ENCODE results near the gene PGAM5.

DNA sequence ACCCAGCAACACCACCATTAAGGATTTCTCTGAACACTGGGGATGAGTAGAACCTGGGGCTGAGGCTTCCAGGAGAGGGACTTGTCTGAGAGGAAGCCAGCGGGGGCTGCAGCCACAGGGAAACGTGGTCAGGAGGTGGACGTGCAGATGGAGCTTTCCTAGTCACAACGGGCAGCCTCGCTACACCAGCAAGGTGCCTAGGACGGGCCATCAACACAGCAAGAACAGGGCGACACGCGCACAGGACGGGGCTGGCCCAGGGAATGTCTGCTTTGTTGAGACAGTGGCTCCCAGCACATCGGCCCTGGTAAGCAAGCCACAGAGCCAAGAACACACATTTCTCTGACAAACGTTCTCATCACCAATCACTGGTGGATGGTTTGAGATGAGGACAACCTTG lies 25.7 kb downstream of the PGAM5 start:
- TF ChIP-seq POLR2AphosphoS5 (IDR thresholded peaks at IDR 0.05) = no peak
- TF ChIP-seq, protein P1, sequence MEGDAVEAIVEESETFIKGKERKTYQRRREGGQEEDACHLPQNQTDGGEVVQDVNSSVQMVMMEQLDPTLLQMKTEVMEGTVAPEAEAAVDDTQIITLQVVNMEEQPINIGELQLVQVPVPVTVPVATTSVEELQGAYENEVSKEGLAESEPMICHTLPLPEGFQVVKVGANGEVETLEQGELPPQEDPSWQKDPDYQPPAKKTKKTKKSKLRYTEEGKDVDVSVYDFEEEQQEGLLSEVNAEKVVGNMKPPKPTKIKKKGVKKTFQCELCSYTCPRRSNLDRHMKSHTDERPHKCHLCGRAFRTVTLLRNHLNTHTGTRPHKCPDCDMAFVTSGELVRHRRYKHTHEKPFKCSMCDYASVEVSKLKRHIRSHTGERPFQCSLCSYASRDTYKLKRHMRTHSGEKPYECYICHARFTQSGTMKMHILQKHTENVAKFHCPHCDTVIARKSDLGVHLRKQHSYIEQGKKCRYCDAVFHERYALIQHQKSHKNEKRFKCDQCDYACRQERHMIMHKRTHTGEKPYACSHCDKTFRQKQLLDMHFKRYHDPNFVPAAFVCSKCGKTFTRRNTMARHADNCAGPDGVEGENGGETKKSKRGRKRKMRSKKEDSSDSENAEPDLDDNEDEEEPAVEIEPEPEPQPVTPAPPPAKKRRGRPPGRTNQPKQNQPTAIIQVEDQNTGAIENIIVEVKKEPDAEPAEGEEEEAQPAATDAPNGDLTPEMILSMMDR (IDR thresholded peaks at IDR 0.05; ENCODE audit: poor library complexity, severe bottlenecking) = no peak
- TF ChIP-seq EZH2 (IDR thresholded peaks at IDR 0.05; ENCODE audit: borderline replicate concordance, insufficient read depth, low read length, poor library complexity, severe bottlenecking) = no peak
- TF ChIP-seq, protein P2, sequence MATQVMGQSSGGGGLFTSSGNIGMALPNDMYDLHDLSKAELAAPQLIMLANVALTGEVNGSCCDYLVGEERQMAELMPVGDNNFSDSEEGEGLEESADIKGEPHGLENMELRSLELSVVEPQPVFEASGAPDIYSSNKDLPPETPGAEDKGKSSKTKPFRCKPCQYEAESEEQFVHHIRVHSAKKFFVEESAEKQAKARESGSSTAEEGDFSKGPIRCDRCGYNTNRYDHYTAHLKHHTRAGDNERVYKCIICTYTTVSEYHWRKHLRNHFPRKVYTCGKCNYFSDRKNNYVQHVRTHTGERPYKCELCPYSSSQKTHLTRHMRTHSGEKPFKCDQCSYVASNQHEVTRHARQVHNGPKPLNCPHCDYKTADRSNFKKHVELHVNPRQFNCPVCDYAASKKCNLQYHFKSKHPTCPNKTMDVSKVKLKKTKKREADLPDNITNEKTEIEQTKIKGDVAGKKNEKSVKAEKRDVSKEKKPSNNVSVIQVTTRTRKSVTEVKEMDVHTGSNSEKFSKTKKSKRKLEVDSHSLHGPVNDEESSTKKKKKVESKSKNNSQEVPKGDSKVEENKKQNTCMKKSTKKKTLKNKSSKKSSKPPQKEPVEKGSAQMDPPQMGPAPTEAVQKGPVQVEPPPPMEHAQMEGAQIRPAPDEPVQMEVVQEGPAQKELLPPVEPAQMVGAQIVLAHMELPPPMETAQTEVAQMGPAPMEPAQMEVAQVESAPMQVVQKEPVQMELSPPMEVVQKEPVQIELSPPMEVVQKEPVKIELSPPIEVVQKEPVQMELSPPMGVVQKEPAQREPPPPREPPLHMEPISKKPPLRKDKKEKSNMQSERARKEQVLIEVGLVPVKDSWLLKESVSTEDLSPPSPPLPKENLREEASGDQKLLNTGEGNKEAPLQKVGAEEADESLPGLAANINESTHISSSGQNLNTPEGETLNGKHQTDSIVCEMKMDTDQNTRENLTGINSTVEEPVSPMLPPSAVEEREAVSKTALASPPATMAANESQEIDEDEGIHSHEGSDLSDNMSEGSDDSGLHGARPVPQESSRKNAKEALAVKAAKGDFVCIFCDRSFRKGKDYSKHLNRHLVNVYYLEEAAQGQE (IDR thresholded peaks at IDR 0.05; ENCODE audit: borderline replicate concordance) = no peak
- TF ChIP-seq SMC3 (conservative IDR thresholded peaks at IDR 0.05; ENCODE audit: poor library complexity) = no peak
- no peak for TF ChIP-seq TAF1 (IDR thresholded peaks at IDR 0.05; ENCODE audit: low read depth)
- TF ChIP-seq EP300 (conservative IDR thresholded peaks at IDR 0.05; ENCODE audit: poor library complexity, severe bottlenecking) = no peak
